ENCODE results near the gene NR2E1.

Gene NR2E1

GRCh38 chr6:108165714-108166663 lies at the start of gene NR2E1:
TSS of gene NR2E1 (plus strand) at chr6:108166022. CDS start at chr6:108166766, 744 bp downstream.
- peak; percentile 25 to 49 for DNase-seq

GRCh38 chr6:108116546-108117426 lies 49.0 kb upstream of the NR2E1 start:
- peak in 1 of 2 experiments; percentile 37 for DNase-seq

GRCh38 chr6:108117427-108118358 lies 48.1 kb upstream of the NR2E1 start:
- DNase-seq: peak in 1 of 2 experiments; percentile 40

GRCh38 chr6:108118359-108118724 lies 47.5 kb upstream of the NR2E1 start:
- no peak for DNase-seq

GRCh38 chr6:108118810-108119768 lies 46.7 kb upstream of the NR2E1 start:
- no peak for DNase-seq

- DNase-seq: no peak
Measured at GRCh38 chr6:108119769-108120141, 46.1 kb upstream of the NR2E1 start.

GRCh38 chr6:108120311-108120710 lies 45.5 kb upstream of the NR2E1 start:
- no peak for DNase-seq

GRCh38 chr6:108121612-108122011 lies 44.2 kb upstream of the NR2E1 start:
- DNase-seq: no peak

GRCh38 chr6:108123481-108123929 lies 42.3 kb upstream of the NR2E1 start:
- DNase-seq: no peak

GRCh38 chr6:108123946-108124345 lies 41.9 kb upstream of the NR2E1 start:
- DNase-seq: no peak

- no peak for DNase-seq
Measured at GRCh38 chr6:108127056-108127455, 38.8 kb upstream of the NR2E1 start.

- DNase-seq: no peak
Measured at GRCh38 chr6:108127826-108128225, 38.0 kb upstream of the NR2E1 start.

GRCh38 chr6:108130262-108130661 lies 35.6 kb upstream of the NR2E1 start:
- no peak for DNase-seq

- DNase-seq: no peak
Measured at GRCh38 chr6:108132863-108133262, 33.0 kb upstream of the NR2E1 start.

- DNase-seq: peak; percentile 37 to 76
Measured at GRCh38 chr6:108133594-108134179, 32.1 kb upstream of the NR2E1 start.

- DNase-seq: no peak
Measured at GRCh38 chr6:108134213-108134970, 31.4 kb upstream of the NR2E1 start.

- no peak for DNase-seq
Measured at GRCh38 chr6:108142240-108142639, 23.6 kb upstream of the NR2E1 start.

GRCh38 chr6:108145639-108146038 lies 20.2 kb upstream of the NR2E1 start:
- DNase-seq: no peak

- no peak for DNase-seq
Measured at GRCh38 chr6:108152446-108152845, 13.4 kb upstream of the NR2E1 start.
